ENCODE data around the gene RPP21. TPM values are rescaled to one million over a fixed set of nuclear protein-coding genes. Genes with fewer than 3 reads are reported as not detected.
A peak's percentile ranks its signal among the peaks of the same experiment; 100 is the strongest.

The RPP21 gene
- polyA plus RNA-seq, 10 donors: 14.0 to 26.0 (median 17.8) TPM

- DNase-seq: peak in 1 of 3 donors; percentile 10
Measured at GRCh38 chr6:30327232-30327746, 17.7 kb upstream of the RPP21 start.

- DNase-seq: no peak
Measured at GRCh38 chr6:30328397-30328796, 16.6 kb upstream of the RPP21 start.

- DNase-seq: no peak
Measured at GRCh38 chr6:30329331-30329730, 15.6 kb upstream of the RPP21 start.

- DNase-seq: no peak
Measured at GRCh38 chr6:30331981-30332380, 13.0 kb upstream of the RPP21 start.

GRCh38 chr6:30334075-30334783, 10.7 kb upstream of the RPP21 start:
- DNase-seq: no peak

GRCh38 chr6:30340589-30341054, 4.3 kb upstream of the RPP21 start:
- DNase-seq: no peak

- no peak for DNase-seq
Measured at GRCh38 chr6:30341218-30341617, 3.7 kb upstream of the RPP21 start.

GRCh38 chr6:30341728-30342127, 3.2 kb upstream of the RPP21 start:
- DNase-seq: no peak

- no peak for DNase-seq
Measured at GRCh38 chr6:30344191-30344867, 627 bp upstream of the RPP21 start.

GRCh38 chr6:30345852-30346251, 896 bp downstream of the RPP21 start:
- no peak for DNase-seq

- no peak for DNase-seq
Measured at GRCh38 chr6:30348957-30349356, 4.0 kb downstream of the RPP21 start.

- DNase-seq: no peak
Measured at GRCh38 chr6:30349421-30350177, 4.6 kb downstream of the RPP21 start.

GRCh38 chr6:30350524-30350923, 5.6 kb downstream of the RPP21 start:
- no peak for DNase-seq

- DNase-seq: no peak
Measured at GRCh38 chr6:30352550-30352949, 7.6 kb downstream of the RPP21 start.

GRCh38 chr6:30355281-30355680, 10.3 kb downstream of the RPP21 start:
- no peak for DNase-seq

GRCh38 chr6:30356536-30356935, 11.6 kb downstream of the RPP21 start:
- DNase-seq: no peak

- peak; percentile 49 to 75 (median 59) for DNase-seq
Measured at GRCh38 chr6:30357678-30358540, 13.0 kb downstream of the RPP21 start.

GRCh38 chr6:30359276-30359675, 14.3 kb downstream of the RPP21 start:
- no peak for DNase-seq

GRCh38 chr6:30360139-30360538, 15.2 kb downstream of the RPP21 start:
- no peak for DNase-seq

GRCh38 chr6:30361661-30362060, 16.7 kb downstream of the RPP21 start:
- no peak for DNase-seq

GRCh38 chr6:30363459-30363858, 18.5 kb downstream of the RPP21 start:
- no peak for DNase-seq

Measured in muscle of back (tissue), 11 donors.